Occipital lobe (tissue), 2 donors: ENCODE data around the gene ITPR1. TPM values are rescaled to one million over a fixed set of nuclear protein-coding genes. Genes with fewer than 3 reads are reported as not detected.

Experiments
- DNase-seq: peaks from one replicate; lab custom pipeline; 2025; lab: John Stamatoyannopoulos, UW
- total RNA-seq: library from RNA; depleted of rRNA; stranded (reverse); fragments of >200 nt; gene quantifications from one replicate; pipeline ENCODE4 v1.2.3, GENCODE V29; 2014

The ITPR1 gene
- total RNA-seq, 1 donor from 2014 or later: 136 TPM

DNA sequence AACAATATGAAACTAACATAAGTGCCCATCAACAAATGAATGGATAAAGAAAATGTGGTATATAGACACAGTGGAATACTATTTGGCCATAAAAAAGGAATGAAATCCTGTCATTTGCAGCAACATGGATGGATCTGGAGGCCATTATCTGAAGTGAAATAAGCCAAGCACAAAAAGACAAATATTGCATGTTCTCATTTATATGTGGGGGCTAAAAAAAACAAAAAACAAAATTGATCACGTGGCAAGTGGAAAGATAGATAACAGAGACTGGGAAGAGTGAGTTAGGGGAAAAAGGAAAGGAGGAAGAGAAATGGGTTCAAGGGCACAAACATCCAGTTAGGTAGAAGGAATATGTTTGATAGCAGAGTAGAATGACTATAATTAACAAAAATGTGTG, 330.2 kb downstream of the ITPR1 start:
- no peak for DNase-seq

DNA sequence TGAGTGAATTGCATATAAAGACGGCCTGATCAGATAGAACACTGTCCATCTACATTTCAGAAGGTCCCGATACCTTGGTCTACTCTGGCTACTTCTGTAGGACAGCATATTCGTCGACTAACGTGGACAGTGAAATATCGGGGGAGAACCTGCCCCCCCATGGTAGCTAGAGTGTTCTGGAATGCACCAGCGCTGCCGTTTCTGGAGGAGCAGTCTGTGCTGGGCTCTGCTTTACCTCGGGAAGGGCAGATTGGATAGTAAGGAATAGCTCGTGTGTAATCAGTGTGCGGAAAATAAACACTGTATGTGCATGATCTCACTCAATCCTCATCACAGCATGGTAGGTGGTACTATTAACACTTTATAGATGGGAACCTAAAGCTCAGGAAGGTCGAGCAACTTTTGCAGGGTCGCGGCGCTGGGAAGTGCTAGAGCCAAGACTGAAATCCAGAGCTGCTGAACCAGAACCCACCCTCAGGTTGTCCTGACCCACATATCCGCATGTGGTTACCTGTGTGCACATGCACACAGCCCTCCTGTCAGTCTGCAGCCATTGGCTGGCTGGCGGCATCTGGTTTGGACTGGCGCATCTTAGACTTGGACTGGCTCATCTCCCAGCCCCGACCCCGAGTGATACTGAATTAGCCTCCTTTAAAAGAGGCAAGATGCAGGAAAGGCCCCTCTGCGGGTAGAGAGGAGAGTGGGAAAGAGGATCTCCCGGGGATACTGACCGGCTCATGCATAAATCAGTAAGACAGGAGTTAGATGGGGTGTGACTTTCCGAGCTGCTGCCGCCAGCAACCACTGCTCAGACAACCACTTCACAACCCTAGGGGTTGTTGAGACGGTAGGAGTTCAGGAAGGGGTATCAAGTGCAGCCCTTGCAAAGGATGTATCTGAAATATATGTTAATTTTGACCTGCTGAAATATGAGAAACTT, 331.1 kb downstream of the ITPR1 start:
- DNase-seq: no peak

DNA sequence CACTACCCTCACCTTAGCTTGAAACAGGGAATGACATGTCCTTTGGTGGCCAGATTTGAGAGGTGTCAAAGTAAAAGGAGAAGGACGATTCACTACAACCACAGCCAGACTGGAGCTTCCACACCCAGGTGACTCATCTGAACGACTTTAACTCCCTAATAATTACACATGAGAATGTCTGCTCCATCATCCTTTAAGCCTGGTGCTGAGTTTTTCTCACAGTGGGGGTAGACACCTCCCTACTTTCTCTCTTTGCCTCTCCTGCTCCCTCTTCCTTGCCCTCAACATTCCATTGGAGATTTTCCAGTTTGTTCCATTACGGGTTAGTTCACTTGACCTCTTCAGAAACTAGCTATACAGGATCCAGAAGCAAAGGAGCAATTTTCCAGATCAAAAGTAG, 331.8 kb downstream of the ITPR1 start:
- DNase-seq: no peak

- no peak for DNase-seq
Observed at GRCh38 chr3:4825436-4826236, 332.5 kb downstream of the ITPR1 start.

GRCh38 chr3:4826237-4827100, 333.3 kb downstream of the ITPR1 start:
- DNase-seq: peak; percentile 36

DNA sequence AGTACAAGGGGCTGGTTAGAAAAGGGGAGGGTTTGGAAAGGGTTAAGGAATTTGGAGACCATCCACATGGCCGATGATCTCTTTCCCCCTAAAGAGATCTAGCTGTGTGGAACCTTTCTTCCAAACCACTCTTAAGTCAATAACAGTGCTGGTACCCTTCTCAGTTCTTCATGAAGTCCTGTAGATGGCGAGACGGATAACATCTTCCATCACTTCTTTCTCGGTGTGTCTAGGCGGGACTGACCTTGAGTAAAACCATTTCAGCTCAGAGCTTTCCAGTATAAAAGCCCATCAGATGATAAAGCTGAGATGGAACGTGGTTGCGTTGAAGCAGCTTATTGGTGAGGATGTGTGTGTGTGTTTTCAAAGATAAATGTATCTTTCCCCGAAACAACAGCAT, 334.6 kb downstream of the ITPR1 start:
- DNase-seq: no peak

DNA sequence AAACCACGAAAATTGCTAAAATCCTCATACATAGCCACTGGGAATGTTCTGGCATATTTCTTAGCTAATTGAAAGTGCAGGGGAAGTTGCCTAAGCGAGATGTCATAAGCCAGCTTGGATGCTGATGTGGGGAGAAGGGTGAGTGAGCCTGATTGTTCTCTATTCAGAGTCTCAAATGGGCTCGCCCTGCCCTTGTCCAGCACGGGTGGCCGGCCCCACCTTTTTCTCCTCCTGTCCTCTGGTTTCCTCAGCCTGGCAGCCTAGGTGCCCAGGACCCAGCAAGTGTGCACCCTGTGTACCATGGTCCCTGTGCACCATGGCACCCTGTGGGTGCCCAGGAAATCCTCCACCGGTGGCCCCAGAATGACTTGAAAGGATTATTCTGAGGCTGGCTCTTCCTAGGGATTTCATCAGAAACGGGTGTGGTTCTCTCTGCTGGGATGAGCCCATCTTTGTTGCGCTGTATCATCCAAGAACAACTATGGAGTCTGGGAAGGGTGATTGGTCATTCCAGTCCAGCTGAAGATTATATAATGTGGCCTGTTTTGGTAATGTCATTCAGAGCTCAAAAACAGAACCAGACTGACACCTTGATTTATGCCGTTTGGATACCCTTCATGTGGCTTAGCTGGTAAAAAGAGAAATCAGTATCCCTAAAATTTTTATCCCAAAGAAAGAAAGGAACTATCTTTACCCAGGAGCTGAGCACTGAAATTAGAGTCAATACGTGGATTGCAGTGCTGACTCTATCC, 335.3 kb downstream of the ITPR1 start:
- no peak for DNase-seq

GRCh38 chr3:4829031-4829394, 335.9 kb downstream of the ITPR1 start:
- DNase-seq: no peak

- no peak for DNase-seq
Observed at GRCh38 chr3:4830586-4830914, 337.4 kb downstream of the ITPR1 start.

DNA sequence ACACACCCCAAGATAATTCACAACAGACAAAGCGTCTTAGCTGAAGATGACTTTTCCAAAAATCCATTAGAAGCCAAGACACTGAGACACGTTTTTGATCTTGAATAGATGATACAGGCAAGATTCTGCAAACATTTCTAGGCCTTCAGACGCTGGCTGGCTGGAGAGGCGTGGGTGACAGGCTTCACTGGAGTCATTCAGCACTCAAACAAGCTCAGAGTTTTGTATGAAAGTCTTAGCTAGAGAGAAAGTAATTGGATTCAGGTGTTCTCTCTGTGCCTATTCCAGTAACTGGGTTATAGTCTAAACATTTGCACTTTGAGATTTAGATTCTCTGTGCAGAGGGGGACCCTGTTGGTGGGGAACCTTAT, 338.4 kb downstream of the ITPR1 start:
- DNase-seq: no peak

GRCh38 chr3:4833471-4833870, 340.3 kb downstream of the ITPR1 start:
- DNase-seq: no peak

- no peak for DNase-seq
Observed at GRCh38 chr3:4834403-4834866, 341.3 kb downstream of the ITPR1 start.

GRCh38 chr3:4835616-4836043, 342.5 kb downstream of the ITPR1 start:
- no peak for DNase-seq

- no peak for DNase-seq
Observed at GRCh38 chr3:4836516-4836915, 343.4 kb downstream of the ITPR1 start.

GRCh38 chr3:4837374-4837930, 344.3 kb downstream of the ITPR1 start:
- no peak for DNase-seq

DNA sequence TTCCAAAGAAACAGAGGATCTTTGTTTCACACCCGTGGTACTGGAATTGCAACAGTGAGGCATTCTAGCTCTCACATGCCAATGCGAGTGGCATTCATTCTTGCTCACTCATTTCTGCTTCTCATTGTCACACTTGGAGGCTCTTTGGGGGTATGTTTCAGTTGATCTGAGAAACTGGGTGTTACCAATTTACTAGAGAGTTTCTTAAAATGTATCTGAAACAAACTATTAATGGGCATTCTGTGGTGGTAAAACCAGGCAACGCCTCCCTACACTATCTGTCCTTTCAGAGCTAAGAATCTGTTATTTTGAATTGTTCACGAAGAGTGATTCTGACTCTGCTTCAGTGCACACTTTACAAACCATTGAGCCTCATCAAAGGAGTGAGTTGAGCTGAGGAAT, 345.5 kb downstream of the ITPR1 start:
- DNase-seq: no peak

DNA sequence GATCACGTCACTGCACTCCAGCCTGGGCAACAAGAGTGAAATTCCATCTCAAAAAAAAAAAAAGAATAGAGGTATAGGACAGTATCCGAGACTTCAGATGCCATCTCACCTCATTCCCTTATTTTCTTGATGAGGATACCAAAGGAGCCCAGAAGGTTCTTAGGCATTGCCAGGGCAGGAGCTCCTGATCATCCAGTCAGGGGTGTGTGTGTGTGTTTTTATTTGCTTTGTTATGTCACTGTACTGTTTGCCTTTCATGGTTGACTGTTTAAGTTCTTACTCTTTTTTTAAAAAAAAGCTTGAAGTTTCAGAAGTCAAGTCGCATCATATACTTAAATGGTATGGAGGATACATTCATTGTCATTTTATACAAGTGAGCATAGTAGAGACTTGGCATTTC, 346.1 kb downstream of the ITPR1 start:
- DNase-seq: no peak

- no peak for DNase-seq
Observed at GRCh38 chr3:4841225-4841624, 348.1 kb downstream of the ITPR1 start.

DNA sequence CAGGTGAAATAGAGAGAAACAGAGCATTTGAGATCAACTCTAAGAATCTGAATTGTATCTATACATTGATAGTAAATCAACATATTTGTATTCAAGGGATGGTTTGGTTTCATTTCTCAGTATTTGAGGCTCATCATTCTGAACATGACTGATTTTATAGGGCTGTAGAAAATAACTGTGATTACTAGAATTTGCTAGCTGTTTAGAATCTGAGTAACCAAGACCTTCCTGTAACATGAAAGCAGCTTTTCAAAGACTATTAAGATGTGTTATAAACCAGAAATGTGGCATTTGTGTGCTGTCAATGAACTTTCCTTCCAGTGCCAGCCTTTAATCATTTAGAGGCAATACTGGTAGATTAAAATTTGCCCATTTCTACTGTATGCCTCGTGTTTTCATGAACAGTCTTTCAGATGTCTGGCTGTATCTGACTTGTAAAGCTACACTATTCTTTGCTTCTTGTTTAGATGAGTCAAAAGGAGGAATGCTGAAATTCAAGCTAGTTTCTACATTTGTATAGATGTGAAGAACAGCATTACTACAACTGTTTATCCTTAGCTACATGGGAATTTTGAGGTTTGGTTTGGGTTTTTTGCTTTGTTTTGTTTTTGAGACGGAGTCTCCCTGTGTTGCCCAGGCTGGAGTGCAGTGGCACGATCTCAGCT, 348.8 kb downstream of the ITPR1 start:
- no peak for DNase-seq

DNA sequence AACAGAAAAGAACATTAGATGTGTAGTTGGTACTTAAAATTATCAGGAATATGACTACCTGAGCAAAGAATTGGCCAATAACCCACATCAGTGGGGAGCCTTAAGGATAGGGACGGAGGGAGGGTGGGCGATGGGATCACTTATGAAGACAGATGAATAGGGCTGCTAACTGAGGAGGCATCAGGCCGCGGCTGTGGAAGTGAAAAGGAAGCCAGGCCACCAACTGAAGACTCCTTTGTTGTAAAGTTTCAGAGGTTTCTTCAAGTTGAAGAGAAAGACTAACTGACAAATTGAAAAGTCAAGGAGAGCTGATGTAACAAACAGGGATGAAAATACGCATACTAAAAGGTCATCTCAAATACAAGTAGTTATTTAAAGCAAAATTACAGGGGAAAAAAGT, 350.5 kb downstream of the ITPR1 start:
- DNase-seq: no peak
